DND-41 (cell line): Measurements from ENCODE around the gene ZMPSTE24.

Experiments
- EZH2 ChIP-seq: IDR thresholded peaks from 3 replicates; pipeline ENCODE4 v1.6.1; 2012; ENCODE audit warnings: borderline replicate concordance, low read depth, mild to moderate bottlenecking, moderate library complexity, low read length, inconsistent platforms; ENCODE audit not compliant: severe bottlenecking
- TF ChIP-seq, protein P1 (sequence below): IDR thresholded peaks from 2 replicates; pipeline ENCODE4 v1.5.1; 2012; ENCODE audit warnings: borderline replicate concordance, low read length, moderate library complexity, mild to moderate bottlenecking; ENCODE audit not compliant: poor library complexity, severe bottlenecking; ENCODE audit errors: extremely low read depth

DNA sequence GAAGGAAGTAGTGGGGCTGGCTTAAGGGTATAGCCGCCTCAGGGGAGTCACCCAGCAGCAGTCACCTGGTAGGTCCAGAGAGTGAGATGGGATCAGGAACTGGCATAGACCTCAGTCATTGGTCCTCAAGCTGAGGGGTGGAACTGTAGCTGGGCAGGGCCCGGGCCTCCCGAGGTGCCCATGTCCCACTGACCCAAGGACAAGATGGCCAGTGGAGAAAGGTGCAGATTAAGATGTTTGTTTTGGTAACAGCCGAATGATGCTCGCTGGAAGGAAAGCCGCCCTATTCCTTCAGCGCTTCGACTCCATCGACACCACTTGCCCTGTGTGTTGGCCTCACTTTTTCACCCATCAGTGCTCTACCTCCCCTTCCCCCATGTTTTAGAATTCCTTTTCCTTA, 42.6 kb downstream of the ZMPSTE24 start:
- TF ChIP-seq, protein P1, sequence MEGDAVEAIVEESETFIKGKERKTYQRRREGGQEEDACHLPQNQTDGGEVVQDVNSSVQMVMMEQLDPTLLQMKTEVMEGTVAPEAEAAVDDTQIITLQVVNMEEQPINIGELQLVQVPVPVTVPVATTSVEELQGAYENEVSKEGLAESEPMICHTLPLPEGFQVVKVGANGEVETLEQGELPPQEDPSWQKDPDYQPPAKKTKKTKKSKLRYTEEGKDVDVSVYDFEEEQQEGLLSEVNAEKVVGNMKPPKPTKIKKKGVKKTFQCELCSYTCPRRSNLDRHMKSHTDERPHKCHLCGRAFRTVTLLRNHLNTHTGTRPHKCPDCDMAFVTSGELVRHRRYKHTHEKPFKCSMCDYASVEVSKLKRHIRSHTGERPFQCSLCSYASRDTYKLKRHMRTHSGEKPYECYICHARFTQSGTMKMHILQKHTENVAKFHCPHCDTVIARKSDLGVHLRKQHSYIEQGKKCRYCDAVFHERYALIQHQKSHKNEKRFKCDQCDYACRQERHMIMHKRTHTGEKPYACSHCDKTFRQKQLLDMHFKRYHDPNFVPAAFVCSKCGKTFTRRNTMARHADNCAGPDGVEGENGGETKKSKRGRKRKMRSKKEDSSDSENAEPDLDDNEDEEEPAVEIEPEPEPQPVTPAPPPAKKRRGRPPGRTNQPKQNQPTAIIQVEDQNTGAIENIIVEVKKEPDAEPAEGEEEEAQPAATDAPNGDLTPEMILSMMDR = no peak
- no peak for TF ChIP-seq EZH2
